ENCODE results near the gene MX1.

DNA sequence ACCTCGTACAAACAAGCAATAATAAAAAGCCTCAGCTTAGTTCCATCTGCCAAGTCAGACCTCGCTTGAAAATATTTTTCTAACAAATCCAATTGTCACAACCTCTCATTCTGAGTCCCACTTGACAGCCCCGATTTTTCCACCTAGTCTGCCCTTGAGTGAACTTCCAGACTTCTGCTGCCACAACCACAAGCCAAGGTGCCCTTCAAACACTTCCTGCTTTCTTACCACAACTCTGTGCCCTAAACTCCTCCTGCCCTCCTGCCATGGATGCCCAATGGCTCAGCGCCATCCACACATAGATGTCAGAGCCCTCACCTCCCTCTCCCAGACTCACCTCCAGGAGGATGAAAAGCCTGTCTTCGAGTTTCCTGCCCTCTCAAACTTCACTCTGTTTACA lies 78.0 kb downstream of the MX1 start:
- TF ChIP-seq CTCF (IDR thresholded peaks at IDR 0.05), result no peak
- TF ChIP-seq POLR2A (IDR thresholded peaks at IDR 0.05), result no peak
